ENCODE data around the gene SNRPB2.

- no peak for TF ChIP-seq CTCF (IDR thresholded peaks at IDR 0.05 in 2 of 3, conservative IDR thresholded peaks at IDR 0.05 in 1 of 3; ENCODE audit: borderline replicate concordance in 1 of 3, insufficient read depth in 1 of 3, low read depth in 2 of 3, low read length in 2 of 3)
- no peak for TF ChIP-seq SIN3A (IDR thresholded peaks at IDR 0.05; ENCODE audit: low read depth)
- TF ChIP-seq POLR2A (IDR thresholded peaks at IDR 0.05; ENCODE audit: borderline replicate concordance, extremely low read depth, insufficient read depth, insufficient read length), result no peak
- no peak for TF ChIP-seq FOSL1 (IDR thresholded peaks at IDR 0.05; ENCODE audit: low read depth)
- TF ChIP-seq, protein P1, sequence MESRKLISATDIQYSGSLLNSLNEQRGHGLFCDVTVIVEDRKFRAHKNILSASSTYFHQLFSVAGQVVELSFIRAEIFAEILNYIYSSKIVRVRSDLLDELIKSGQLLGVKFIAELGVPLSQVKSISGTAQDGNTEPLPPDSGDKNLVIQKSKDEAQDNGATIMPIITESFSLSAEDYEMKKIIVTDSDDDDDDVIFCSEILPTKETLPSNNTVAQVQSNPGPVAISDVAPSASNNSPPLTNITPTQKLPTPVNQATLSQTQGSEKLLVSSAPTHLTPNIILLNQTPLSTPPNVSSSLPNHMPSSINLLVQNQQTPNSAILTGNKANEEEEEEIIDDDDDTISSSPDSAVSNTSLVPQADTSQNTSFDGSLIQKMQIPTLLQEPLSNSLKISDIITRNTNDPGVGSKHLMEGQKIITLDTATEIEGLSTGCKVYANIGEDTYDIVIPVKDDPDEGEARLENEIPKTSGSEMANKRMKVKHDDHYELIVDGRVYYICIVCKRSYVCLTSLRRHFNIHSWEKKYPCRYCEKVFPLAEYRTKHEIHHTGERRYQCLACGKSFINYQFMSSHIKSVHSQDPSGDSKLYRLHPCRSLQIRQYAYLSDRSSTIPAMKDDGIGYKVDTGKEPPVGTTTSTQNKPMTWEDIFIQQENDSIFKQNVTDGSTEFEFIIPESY (IDR thresholded peaks at IDR 0.05; ENCODE audit: extremely low read depth, insufficient replicate concordance, low read length), result no peak
- TF ChIP-seq EZH2 (IDR thresholded peaks at IDR 0.05), result no peak
- TF ChIP-seq POLR2AphosphoS5 (IDR thresholded peaks at IDR 0.05; ENCODE audit: low read depth, low read length), result no peak
- TF ChIP-seq EZH2phosphoT487 (IDR thresholded peaks at IDR 0.05; ENCODE audit: borderline replicate concordance), result no peak
- no peak for TF ChIP-seq EGR1 (IDR thresholded peaks at IDR 0.05; ENCODE audit: low read depth)
- TF ChIP-seq JUND (IDR thresholded peaks at IDR 0.05), result no peak
- no peak for TF ChIP-seq CEBPB (IDR thresholded peaks at IDR 0.05; ENCODE audit: low read depth)
Measured at GRCh38 chr20:16691381-16691780, 38.4 kb upstream of the SNRPB2 start.
